22Rv1 (cell line): ENCODE results near the gene MAGI3.

Experiments used
- CTCF ChIP-seq: fragments of 450-650 bp; IDR thresholded peaks from 2 replicates; pipeline ENCODE4 v1.5.1; 2017; ENCODE audit warnings: mild to moderate bottlenecking
- ZFX ChIP-seq: fragments of 450-650 bp; IDR thresholded peaks from 2 replicates; pipeline ENCODE4 v1.6.1; 2017; ENCODE audit warnings: antibody characterized with exemption, borderline replicate concordance

GRCh38 chr1:113405573-113405972, 15.3 kb downstream of the MAGI3 start:
- TF ChIP-seq CTCF (no peak), ZFX (no peak)
